Pulmonary artery endothelial cell (primary cell): ENCODE measurements around the gene PSMD2. TPM values are rescaled to one million over a fixed set of nuclear protein-coding genes. Genes with fewer than 3 reads are reported as not detected.

Experiments used
- DNase-seq: peaks from one replicate; pipeline ENCODE4 v3.0.0-alpha.2; 2011; ENCODE audit warnings: low read depth, low spot score
- total RNA-seq: library from RNA; depleted of rRNA; stranded (reverse); fragments of >200 nt; gene quantifications from 2 replicates; pipeline ENCODE4 v1.2.3, GENCODE V29; 2014

The PSMD2 gene
- total RNA-seq, 1 donor from 2014 or later = 780 TPM

DNA sequence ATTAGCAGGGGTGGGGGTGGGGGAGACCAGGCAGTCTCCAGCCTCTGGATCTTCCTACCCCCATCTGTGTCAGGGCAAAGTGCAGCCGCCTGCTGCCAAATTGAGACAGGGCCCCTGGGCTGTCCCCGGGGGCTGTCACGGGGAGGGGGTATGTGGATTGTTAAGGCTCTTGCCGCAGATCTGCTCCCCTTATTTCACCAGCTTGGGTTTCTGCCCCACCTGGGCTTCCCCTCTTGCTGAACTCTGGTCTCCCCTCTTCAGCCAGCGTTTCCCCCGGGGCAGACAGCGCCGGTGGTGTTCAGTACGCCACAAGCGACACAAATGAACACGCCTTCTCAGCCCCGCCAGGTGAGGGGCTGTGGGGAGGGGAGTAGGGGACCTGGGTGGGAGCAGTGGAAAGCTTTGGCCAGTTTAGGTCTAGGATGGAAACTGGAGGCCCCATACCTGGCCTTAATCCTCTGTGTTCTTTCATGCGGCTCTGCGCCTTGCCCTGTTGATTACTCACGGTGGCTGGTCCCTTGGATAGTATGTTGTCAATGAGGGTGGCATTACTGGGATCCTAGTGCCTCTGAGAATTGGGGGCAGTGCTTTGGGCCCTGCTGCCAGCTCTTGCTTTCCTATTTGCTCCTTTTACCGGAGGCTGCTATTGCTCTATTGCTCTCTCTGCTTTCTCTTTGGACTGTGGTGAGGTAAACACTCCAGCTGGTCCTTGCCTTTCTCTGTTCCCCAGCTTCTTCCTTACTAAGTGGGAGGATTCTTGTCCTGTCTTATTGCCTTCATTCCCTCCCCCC is 17.0 kb downstream of the PSMD2 start:
- DNase-seq = no peak

- no peak for DNase-seq
Measured at GRCh38 chr3:184316792-184317191, 17.8 kb downstream of the PSMD2 start.

GRCh38 chr3:184317201-184317600 is 18.2 kb downstream of the PSMD2 start:
- DNase-seq = no peak

- DNase-seq = peak; percentile 81
Measured at GRCh38 chr3:184320104-184320445, 21.0 kb downstream of the PSMD2 start.

DNA sequence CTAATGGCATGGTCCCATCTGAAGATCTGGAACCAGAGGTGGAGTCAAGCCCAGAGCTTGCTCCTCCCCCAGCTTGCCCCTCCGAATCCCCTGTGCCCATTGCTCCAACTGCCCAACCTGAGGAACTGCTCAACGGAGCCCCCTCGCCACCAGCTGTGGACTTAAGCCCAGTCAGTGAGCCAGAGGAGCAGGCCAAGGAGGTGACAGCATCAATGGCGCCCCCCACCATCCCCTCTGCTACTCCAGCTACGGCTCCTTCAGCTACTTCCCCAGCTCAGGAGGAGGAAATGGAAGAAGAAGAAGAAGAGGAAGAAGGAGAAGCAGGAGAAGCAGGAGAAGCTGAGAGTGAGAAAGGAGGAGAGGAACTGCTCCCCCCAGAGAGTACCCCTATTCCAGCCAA is 22.6 kb downstream of the PSMD2 start:
- no peak for DNase-seq

- DNase-seq = no peak
Measured at GRCh38 chr3:184322731-184323487, 23.9 kb downstream of the PSMD2 start.

DNA sequence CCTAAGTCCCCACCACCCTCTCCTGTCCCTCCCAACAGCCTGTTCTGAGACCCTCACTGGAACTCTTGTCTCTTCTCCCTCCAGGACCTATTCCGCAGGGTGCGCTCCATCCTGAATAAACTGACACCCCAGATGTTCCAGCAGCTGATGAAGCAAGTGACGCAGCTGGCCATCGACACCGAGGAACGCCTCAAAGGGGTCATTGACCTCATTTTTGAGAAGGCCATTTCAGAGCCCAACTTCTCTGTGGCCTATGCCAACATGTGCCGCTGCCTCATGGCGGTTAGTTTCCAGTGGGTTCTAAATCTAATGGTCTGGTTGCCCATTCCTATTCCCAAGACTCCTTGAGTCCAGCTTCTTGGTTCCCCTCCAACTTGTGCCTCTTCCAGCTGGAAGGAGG is 24.7 kb downstream of the PSMD2 start:
- no peak for DNase-seq

GRCh38 chr3:184325269-184325668 is 26.2 kb downstream of the PSMD2 start:
- no peak for DNase-seq

DNA sequence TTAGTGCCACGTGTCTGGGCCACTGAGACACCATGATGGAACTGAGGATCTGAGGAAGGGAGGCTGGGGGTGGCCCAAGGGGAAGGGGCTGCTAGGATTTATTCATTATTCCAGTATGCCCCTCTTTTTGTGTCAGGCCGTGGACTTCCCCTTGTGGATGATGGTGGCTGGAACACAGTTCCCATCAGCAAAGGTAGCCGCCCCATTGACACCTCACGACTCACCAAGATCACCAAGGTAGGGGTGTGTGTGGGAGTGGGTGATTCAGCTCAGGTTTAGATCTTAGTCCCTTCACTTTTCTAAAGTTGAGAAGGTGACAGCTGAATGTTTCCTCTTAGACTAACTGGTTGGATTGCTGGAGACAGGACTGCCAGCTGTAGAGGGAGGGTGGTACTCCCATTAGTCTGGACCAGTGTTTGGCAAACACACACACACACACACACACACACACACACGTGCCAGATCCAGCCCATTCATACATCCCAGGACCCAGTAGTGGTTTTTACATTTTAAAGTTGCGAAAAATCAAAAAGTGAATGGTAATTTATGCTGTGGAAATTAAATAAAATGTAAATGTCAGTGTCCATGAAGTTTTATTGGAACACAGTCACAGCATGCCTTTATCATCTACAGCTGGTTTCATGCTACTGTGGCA is 26.8 kb downstream of the PSMD2 start:
- no peak for DNase-seq

- DNase-seq = no peak
Measured at GRCh38 chr3:184327171-184327570, 28.1 kb downstream of the PSMD2 start.

- DNase-seq = no peak
Measured at GRCh38 chr3:184328516-184328915, 29.5 kb downstream of the PSMD2 start.

GRCh38 chr3:184332370-184333090 is 33.5 kb downstream of the PSMD2 start:
- DNase-seq = peak; percentile 92

DNA sequence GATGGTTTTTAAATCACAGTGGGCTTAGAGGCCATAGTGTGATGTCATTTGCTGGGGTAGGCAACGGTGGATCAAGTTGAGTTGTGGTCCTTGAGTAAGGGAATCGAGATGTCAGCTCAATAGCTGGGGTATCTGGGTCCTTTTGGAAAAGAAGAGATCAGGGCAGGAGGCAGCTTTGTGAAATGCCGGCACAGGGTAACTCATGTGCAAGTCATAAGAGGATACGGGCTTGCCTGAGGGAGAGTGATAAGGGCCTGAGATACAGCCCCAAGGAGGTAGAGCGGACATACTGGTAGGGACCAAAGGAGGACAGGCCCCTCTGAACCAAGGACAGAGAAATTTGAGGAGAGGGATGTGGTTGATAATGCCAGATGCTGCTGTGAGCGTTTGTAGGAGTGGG is 34.1 kb downstream of the PSMD2 start:
- no peak for DNase-seq

DNA sequence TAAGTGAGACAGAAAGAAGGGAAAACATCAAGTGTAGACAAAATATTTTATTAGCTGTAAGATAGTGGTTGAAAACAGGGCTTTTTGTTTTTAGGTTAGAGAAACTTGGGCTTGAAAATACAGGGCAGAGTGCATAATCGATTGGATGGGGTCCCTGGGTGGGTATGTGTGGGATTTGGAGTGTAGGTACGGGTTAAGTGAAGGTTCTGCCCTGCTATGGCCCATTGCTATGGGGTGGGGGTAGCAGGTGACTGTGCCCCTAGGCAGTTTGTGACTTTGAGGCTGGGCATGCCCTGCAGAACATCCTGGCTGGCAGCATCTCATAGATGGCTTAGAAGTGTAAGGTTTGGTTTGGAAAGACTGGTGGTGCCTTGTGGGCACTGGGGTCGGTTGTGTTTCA is 34.7 kb downstream of the PSMD2 start:
- no peak for DNase-seq

- DNase-seq = no peak
Measured at GRCh38 chr3:184334470-184335158, 35.6 kb downstream of the PSMD2 start.

- no peak for DNase-seq
Measured at GRCh38 chr3:184335291-184335660, 36.2 kb downstream of the PSMD2 start.

DNA sequence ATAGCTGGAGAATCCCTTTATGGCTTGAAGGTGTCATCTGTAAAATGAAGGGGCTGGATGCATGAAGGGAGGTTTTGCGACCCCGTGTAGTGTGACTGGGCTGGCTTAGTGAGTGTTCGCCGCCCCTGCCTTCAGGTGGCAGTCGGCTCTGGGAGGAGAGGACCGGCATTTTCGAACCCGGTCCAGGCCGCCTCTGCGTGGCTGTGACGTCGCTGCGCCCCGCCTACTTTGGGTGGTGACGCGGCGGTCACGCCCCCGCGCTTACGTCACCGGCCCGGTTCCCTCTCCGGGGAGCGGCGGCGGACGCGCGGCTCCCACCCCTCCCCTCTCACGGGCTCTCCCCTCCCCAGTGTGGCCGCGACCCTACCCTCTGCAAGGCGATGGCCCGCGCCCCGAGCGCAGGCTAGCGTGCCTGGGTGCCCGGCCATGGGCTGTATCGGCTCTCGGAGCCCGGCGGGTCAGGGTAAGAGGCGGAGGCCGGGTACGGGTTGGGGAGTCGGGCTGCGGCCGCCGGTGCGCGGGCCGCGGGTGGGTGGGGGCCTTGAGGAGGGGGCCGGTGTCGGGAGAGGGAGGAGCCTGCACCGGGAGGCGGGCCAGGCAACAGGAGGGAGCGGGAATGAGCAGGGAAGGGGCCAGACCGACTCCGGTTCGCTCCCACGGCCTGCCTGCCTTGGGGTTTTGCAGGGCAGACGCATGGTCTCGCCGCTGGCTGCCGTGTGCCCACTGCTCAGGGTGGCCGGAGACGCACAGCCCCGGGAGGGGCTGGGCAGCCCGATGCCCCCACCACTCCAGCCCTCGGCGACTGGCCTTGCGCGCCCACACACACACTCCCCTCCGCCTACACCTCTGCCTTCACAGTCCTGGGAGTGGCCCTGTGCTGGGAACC is 36.9 kb downstream of the PSMD2 start:
- DNase-seq = no peak

- no peak for DNase-seq
Measured at GRCh38 chr3:184336547-184337398, 37.7 kb downstream of the PSMD2 start.

DNA sequence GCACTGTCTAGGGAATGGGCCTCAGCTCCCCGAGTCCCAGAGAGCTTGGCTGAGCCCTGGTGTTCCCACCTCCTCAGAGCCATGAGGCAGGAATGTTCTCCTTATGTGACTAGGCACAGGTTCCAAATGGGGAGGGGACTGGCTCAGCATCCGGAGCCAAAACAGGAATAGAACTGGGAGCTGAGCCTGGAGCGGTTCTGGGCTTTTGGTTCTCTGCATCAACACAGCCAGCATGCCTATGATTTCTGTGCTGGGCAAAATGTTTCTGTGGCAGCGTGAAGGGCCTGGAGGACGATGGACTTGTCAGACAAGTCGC is 38.3 kb downstream of the PSMD2 start, which contains the start of gene FAM131A:
Gene FAM131A (plus strand): TSS at position 202 of the 316 bp plus-strand sequence. CDS start 31 bp downstream, at position 233.
- no peak for DNase-seq
